Measurements from ENCODE around the gene PLOD3. TPM values are rescaled to one million over a fixed set of nuclear protein-coding genes. Genes with fewer than 3 reads are reported as not detected.

The PLOD3 gene
- total and polyA plus RNA-seq, 2 donors (not counting 3 experiments of a cell fraction or from before 2014, with no cell fraction given) = 143 to 170 TPM

DNA sequence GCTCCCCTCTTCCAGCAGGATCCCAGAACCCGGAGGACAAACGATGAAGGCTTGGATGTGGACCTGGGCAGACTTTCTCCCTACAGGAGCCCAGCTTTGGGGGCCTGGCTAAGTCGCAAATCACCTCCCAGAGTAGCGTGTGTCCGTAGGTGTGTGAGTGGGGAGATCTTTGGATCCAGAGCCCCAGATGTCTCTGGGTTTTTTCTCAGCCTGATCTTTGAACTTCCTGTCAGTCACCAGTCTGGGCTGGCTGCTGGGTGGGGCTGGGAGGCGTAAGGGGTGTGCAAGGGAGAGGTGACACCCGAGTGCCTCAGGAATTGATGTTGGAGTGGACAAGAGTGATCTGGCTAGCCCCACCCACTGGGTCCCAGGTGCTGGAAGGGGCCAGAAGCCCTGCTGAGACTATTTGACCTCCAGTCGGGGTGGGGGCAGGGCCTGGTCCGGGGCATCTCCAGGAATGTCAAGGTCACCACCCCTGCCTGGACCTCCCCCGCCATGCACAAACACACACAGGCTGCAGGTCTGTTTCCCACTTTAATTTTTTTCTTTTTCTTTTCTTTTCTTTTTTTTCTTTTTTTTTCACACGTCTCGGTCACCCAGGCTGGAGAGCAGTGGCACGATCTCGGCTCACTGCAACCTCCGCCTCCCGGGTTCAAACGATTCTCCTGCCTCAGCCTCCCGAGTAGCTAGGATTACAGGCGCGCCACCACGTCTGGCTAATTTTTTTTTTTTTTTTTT, 16.4 kb downstream of the PLOD3 start, which contains the start of gene MOGAT3:
TSS of gene MOGAT3 (minus strand) at position 175 of the 738 bp plus-strand sequence. CDS start 182 bp downstream, outside the sequence.
- Histone ChIP-seq H3K27ac (ENCODE audit: insufficient read depth, low read depth, low read length) (no peak within 1 kb of the TSS), H4K20me1 (replicated peaks; ENCODE audit: control insufficient read depth, extremely low read depth, insufficient read depth, low read length) (no peaks in the 10 kb centered on the region), H3K27me3 (ENCODE audit: control insufficient read depth in 2 of 2, insufficient read depth in 2 of 2, low read length in 2 of 2) (peaks cover 28 to 29% of the 10 kb centered on the region in 2 experiments), H3K9me3 (replicated peaks; ENCODE audit: control insufficient read depth, insufficient read depth, low read length) (no peaks in the 10 kb centered on the region), H3K9ac (replicated peaks; ENCODE audit: extremely low read depth, insufficient read depth, low read length) (no peak within 1 kb of the TSS), H3K4me3 (replicated peaks in 1 of 3; ENCODE audit: insufficient read depth in 1 of 3, low read depth in 1 of 3, low read length in 3 of 3) (no peak within 1 kb of the TSS), H3K9me1 (replicated peaks; ENCODE audit: control insufficient read depth, extremely low read depth, insufficient read depth, low read length) (no peaks in the 10 kb centered on the region), H3K4me1 (ENCODE audit: control insufficient read depth, extremely low read depth, insufficient read depth, low read length) (peaks cover 5% of the 10 kb centered on the region), H3K36me3 (ENCODE audit: control insufficient read depth in 2 of 2, extremely low read depth in 1 of 2, insufficient read depth in 2 of 2, low read length in 2 of 2) (peaks cover 0 to 2% of the 10 kb centered on the region in 2 experiments), H3K79me2 (ENCODE audit: control insufficient read depth, insufficient read depth, low read length) (no peaks in the 10 kb centered on the region), H2AFZ (ENCODE audit: low read depth, low read length) (no peak within 1 kb of the TSS), H3K4me2 (ENCODE audit: insufficient read depth, low read length) (no peak within 1 kb of the TSS)
- TF ChIP-seq POLR2A (IDR thresholded peaks at IDR 0.05; ENCODE audit: low read depth, low read length) (no peak), FOS (IDR thresholded peaks at IDR 0.05; ENCODE audit: borderline replicate concordance, insufficient read depth, low read length) (no peak), POLR2AphosphoS5 (IDR thresholded peaks at IDR 0.05; ENCODE audit: insufficient read depth, low read depth, low read length) (no peak), EZH2 (IDR thresholded peaks at IDR 0.05; ENCODE audit: borderline replicate concordance, low read depth, low read length, severe bottlenecking) (no peak), JUN (IDR thresholded peaks at IDR 0.05; ENCODE audit: borderline replicate concordance, insufficient read depth, insufficient read length, low read depth) (no peak), GATA2 (IDR thresholded peaks at IDR 0.05; ENCODE audit: insufficient read depth, insufficient read length, low read depth, low read length) (no peak), CTCF (IDR thresholded peaks at IDR 0.05; ENCODE audit: extremely low read depth in 1 of 2, insufficient read depth in 1 of 2, low read depth in 1 of 2, low read length in 2 of 2) (no peak), MYC (IDR thresholded peaks at IDR 0.05; ENCODE audit: low read depth, low read length) (no peak)
- TF ChIP-seq, protein P1, sequence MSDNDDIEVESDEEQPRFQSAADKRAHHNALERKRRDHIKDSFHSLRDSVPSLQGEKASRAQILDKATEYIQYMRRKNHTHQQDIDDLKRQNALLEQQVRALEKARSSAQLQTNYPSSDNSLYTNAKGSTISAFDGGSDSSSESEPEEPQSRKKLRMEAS (IDR thresholded peaks at IDR 0.05; ENCODE audit: insufficient read depth, insufficient read length) = no peak
- dilution Hi-C loops (cut with MboI; ENCODE audit: extremely low pct_ligation_motif_present, low sequenced_read_pairs) = no loop called here
- ChIA-PET POLR2A (interaction anchor here (0.6 kb wide), 1 partner anchor 29 kb away, joined by 5 read pairs; no protein-coding TSS in a partner anchor), CTCF (interaction anchor here (1.1 to 5.2 kb wide), 4 partner anchors 8 to 82 kb away, joined by 4 to 38 read pairs (median 7); no protein-coding TSS in a partner anchor)
- intact Hi-C loops (cut with micrococcal nuclease) = no loop called here
- no TSS peak for BruUV-seq (replicated peaks)
- no peak for DNase-seq (ENCODE audit: low read depth, low spot score)
- FAIRE-seq = no peak
